ENCODE measurements around the gene ENTHD1. TPM values are rescaled to one million over a fixed set of nuclear protein-coding genes. Genes with fewer than 3 reads are reported as not detected.

The ENTHD1 gene
- polyA plus RNA-seq, 1 donor from 2014 or later = not detected

DNA sequence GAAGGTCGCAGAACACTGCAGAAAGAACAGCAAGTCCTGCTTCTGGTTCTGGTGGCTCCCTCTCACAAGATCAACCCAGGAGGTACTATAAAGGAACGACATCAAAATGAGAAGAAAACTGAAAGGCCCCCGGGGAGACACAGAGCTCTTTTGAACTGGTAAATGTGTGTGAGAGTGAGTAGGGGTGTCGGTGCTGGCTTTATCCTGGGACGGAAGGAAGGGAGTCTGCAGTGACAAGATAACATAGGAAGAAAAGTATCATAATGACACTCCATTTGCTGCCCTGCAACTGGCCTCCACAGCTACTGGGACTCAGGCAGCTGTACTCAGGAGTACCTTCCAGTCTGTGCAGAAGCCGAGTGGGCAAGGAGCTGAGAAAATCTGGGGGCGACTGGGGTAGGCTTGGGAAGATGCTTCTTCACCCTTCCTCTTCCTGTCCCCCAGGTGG, 60.9 kb downstream of the ENTHD1 start:
- Histone ChIP-seq H3K36me3 (ENCODE audit: insufficient read depth, low read length) (no peaks in the 10 kb centered on the region), H2AFZ (ENCODE audit: low read depth, low read length) (no peak overlapping the region), H3K9ac (ENCODE audit: low read length) (no peak overlapping the region), H3K4me2 (ENCODE audit: low read length) (no peak overlapping the region), H3K79me2 (replicated peaks; ENCODE audit: insufficient read depth, low read length) (no peaks in the 10 kb centered on the region), H4K20me1 (ENCODE audit: insufficient read depth) (no peaks in the 10 kb centered on the region), H3K4me3 (ENCODE audit: low read length) (no peak overlapping the region), H3F3A (ENCODE audit: insufficient read depth, low read length, poor library complexity, severe bottlenecking) (no peaks in the 10 kb centered on the region), H3K27me3 (ENCODE audit: insufficient read depth, low read depth, low read length) (no peaks in the 10 kb centered on the region), H3K9me2 (ENCODE audit: insufficient read depth, low read length) (no peaks in the 10 kb centered on the region), H3K27ac (ENCODE audit: low read length) (no peak overlapping the region), H3K9me3 (ENCODE audit: low read length) (no peaks in the 10 kb centered on the region)
- TF ChIP-seq, protein P1, sequence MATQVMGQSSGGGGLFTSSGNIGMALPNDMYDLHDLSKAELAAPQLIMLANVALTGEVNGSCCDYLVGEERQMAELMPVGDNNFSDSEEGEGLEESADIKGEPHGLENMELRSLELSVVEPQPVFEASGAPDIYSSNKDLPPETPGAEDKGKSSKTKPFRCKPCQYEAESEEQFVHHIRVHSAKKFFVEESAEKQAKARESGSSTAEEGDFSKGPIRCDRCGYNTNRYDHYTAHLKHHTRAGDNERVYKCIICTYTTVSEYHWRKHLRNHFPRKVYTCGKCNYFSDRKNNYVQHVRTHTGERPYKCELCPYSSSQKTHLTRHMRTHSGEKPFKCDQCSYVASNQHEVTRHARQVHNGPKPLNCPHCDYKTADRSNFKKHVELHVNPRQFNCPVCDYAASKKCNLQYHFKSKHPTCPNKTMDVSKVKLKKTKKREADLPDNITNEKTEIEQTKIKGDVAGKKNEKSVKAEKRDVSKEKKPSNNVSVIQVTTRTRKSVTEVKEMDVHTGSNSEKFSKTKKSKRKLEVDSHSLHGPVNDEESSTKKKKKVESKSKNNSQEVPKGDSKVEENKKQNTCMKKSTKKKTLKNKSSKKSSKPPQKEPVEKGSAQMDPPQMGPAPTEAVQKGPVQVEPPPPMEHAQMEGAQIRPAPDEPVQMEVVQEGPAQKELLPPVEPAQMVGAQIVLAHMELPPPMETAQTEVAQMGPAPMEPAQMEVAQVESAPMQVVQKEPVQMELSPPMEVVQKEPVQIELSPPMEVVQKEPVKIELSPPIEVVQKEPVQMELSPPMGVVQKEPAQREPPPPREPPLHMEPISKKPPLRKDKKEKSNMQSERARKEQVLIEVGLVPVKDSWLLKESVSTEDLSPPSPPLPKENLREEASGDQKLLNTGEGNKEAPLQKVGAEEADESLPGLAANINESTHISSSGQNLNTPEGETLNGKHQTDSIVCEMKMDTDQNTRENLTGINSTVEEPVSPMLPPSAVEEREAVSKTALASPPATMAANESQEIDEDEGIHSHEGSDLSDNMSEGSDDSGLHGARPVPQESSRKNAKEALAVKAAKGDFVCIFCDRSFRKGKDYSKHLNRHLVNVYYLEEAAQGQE (IDR thresholded peaks at IDR 0.05; ENCODE audit: borderline replicate concordance) = no peak
- TF ChIP-seq EZH2 (IDR thresholded peaks at IDR 0.05; ENCODE audit: borderline replicate concordance, insufficient read depth, low read length, poor library complexity, severe bottlenecking) (no peak), EP300 (conservative IDR thresholded peaks at IDR 0.05; ENCODE audit: poor library complexity, severe bottlenecking) (no peak), POLR2AphosphoS5 (IDR thresholded peaks at IDR 0.05) (no peak)

DNA sequence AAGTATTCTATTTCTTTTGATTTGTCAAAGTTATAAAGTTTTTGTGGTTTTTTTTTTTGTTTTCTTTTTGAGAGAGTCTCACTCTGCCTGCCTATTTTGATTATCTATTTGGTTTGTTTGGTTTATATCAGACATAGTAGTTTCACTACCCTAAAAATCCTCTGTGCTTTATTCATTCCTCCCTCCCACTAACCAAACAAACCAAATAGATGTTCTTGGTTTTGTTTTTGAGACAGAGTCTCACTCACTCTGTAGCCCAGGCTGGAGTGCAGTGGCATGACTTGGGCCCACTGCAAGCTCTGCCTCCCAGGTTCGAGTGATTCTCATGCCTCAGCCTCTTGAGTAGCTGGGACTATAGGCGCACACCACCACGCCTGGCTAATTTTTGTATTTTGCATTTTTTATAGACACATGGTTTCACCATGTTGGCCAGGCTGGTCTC, 67.9 kb downstream of the ENTHD1 start:
- no peaks in the 10 kb centered on the region for H4K20me1 ChIP-seq (ENCODE audit: insufficient read depth)
- H3K4me3 ChIP-seq (ENCODE audit: low read length) = no peak overlapping the region
- no peak overlapping the region for H3K27ac ChIP-seq (ENCODE audit: low read length)
- H3K9me3 ChIP-seq (ENCODE audit: low read length) = no peaks in the 10 kb centered on the region
- no peaks in the 10 kb centered on the region for H3K36me3 ChIP-seq (ENCODE audit: insufficient read depth, low read length)
- H3K9me2 ChIP-seq (ENCODE audit: insufficient read depth, low read length) = no peaks in the 10 kb centered on the region
- no peak overlapping the region for H2AFZ ChIP-seq (ENCODE audit: low read depth, low read length)
- no peaks in the 10 kb centered on the region for H3K27me3 ChIP-seq (ENCODE audit: insufficient read depth, low read depth, low read length)
- no peak overlapping the region for H3K9ac ChIP-seq (ENCODE audit: low read length)
- no peaks in the 10 kb centered on the region for H3K79me2 ChIP-seq (replicated peaks; ENCODE audit: insufficient read depth, low read length)
- no peak for TF ChIP-seq MXI1 (conservative IDR thresholded peaks at IDR 0.05; ENCODE audit: poor library complexity, severe bottlenecking)
- TF ChIP-seq, protein P1 (IDR thresholded peaks at IDR 0.05; ENCODE audit: borderline replicate concordance) = no peak
- no peak for TF ChIP-seq EZH2 (IDR thresholded peaks at IDR 0.05; ENCODE audit: borderline replicate concordance, insufficient read depth, low read length, poor library complexity, severe bottlenecking)
- TF ChIP-seq, protein P2, sequence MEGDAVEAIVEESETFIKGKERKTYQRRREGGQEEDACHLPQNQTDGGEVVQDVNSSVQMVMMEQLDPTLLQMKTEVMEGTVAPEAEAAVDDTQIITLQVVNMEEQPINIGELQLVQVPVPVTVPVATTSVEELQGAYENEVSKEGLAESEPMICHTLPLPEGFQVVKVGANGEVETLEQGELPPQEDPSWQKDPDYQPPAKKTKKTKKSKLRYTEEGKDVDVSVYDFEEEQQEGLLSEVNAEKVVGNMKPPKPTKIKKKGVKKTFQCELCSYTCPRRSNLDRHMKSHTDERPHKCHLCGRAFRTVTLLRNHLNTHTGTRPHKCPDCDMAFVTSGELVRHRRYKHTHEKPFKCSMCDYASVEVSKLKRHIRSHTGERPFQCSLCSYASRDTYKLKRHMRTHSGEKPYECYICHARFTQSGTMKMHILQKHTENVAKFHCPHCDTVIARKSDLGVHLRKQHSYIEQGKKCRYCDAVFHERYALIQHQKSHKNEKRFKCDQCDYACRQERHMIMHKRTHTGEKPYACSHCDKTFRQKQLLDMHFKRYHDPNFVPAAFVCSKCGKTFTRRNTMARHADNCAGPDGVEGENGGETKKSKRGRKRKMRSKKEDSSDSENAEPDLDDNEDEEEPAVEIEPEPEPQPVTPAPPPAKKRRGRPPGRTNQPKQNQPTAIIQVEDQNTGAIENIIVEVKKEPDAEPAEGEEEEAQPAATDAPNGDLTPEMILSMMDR (IDR thresholded peaks at IDR 0.05; ENCODE audit: poor library complexity, severe bottlenecking) = no peak
- no peak for TF ChIP-seq RAD21 (conservative IDR thresholded peaks at IDR 0.05)
- TF ChIP-seq POLR2AphosphoS5 (IDR thresholded peaks at IDR 0.05) = no peak
- no peak for TF ChIP-seq SMC3 (conservative IDR thresholded peaks at IDR 0.05; ENCODE audit: poor library complexity)
- no peak for TF ChIP-seq TAF1 (IDR thresholded peaks at IDR 0.05; ENCODE audit: low read depth)
- no peak for TF ChIP-seq EP300 (conservative IDR thresholded peaks at IDR 0.05; ENCODE audit: poor library complexity, severe bottlenecking)
- no peaks in the 10 kb centered on the region for H3F3A ChIP-seq (ENCODE audit: insufficient read depth, low read length, poor library complexity, severe bottlenecking)
- H3K4me2 ChIP-seq (ENCODE audit: low read length) = no peak overlapping the region
